Endothelial cell (in vitro differentiated cells): ENCODE data around the gene MPV17L2. TPM values are rescaled to one million over a fixed set of nuclear protein-coding genes. Genes with fewer than 3 reads are reported as not detected.

Source experiments
- DNase-seq: peaks from one replicate; pipeline ENCODE4 v3.0.0; 2021; ENCODE audit warnings: low spot score
- H3K27ac Mint-ChIP-seq: one replicate; pipeline ENCODE4 v1.8.0; 2021; ENCODE audit warnings: mixed read lengths, inconsistent platforms; ENCODE audit not compliant: unreplicated experiment
- H3K27me3 Mint-ChIP-seq: one replicate; pipeline ENCODE4 v1.8.0; 2021; ENCODE audit warnings: mild to moderate bottlenecking, moderate library complexity, mixed read lengths, inconsistent platforms; ENCODE audit not compliant: unreplicated experiment
- H3K36me3 Mint-ChIP-seq: one replicate; pipeline ENCODE4 v1.8.0; 2021; ENCODE audit warnings: mild to moderate bottlenecking, low read depth, mixed read lengths, inconsistent platforms; ENCODE audit not compliant: unreplicated experiment
- H3K4me1 Mint-ChIP-seq: one replicate; pipeline ENCODE4 v1.8.0; 2021; ENCODE audit warnings: mild to moderate bottlenecking, mixed read lengths, inconsistent platforms; ENCODE audit not compliant: unreplicated experiment
- H3K4me3 Mint-ChIP-seq: one replicate; pipeline ENCODE4 v1.8.0; 2021; ENCODE audit warnings: mild to moderate bottlenecking, mixed read lengths, inconsistent platforms; ENCODE audit not compliant: unreplicated experiment
- H3K9me3 Mint-ChIP-seq: one replicate; pipeline ENCODE4 v1.8.0; 2021; ENCODE audit warnings: mixed read lengths, inconsistent platforms; ENCODE audit not compliant: unreplicated experiment
- total RNA-seq: library from RNA; stranded (reverse); fragmentation: NEBNext Ultra II Directional; extraction: Animal tissue kit (Norgen Biotek cat#: 25700); gene quantifications from one replicate; pipeline ENCODE4 v1.2.1, GENCODE V29; 2021; ENCODE audit not compliant: unreplicated experiment
- TF ChIP-seq, protein P1 (sequence below): fragments of 200-600 bp; sonication (generic); IDR thresholded peaks from one replicate; pipeline ENCODE4 v1.5.0; 2021; ENCODE audit warnings: antibody characterized with exemption; ENCODE audit not compliant: unreplicated experiment

MPV17L2 gene
- total RNA-seq, 1 donor from 2014 or later: 17.7 TPM

GRCh38 chr19:18221815-18222725, 29.1 kb downstream of the MPV17L2 start:
- H3K4me3 Mint-ChIP-seq: no peak overlapping the region
- TF ChIP-seq, protein P1, sequence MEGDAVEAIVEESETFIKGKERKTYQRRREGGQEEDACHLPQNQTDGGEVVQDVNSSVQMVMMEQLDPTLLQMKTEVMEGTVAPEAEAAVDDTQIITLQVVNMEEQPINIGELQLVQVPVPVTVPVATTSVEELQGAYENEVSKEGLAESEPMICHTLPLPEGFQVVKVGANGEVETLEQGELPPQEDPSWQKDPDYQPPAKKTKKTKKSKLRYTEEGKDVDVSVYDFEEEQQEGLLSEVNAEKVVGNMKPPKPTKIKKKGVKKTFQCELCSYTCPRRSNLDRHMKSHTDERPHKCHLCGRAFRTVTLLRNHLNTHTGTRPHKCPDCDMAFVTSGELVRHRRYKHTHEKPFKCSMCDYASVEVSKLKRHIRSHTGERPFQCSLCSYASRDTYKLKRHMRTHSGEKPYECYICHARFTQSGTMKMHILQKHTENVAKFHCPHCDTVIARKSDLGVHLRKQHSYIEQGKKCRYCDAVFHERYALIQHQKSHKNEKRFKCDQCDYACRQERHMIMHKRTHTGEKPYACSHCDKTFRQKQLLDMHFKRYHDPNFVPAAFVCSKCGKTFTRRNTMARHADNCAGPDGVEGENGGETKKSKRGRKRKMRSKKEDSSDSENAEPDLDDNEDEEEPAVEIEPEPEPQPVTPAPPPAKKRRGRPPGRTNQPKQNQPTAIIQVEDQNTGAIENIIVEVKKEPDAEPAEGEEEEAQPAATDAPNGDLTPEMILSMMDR: no peak

GRCh38 chr19:18223860-18224524, 31.0 kb downstream of the MPV17L2 start:
- Mint-ChIP-seq H3K4me3 (peak overlapping the region; percentile 93), H3K9me3 (no peaks in the 10 kb centered on the region), H3K27me3 (peaks cover 17% of the 10 kb centered on the region), H3K4me1 (peaks cover 7% of the 10 kb centered on the region), H3K27ac (peak overlapping the region; percentile 91), H3K36me3 (no peaks in the 10 kb centered on the region)
- peak; percentile 72 for DNase-seq
- TF ChIP-seq, protein P1: no peak

More at GRCh38 chr19:18221815-18222725, 29.1 kb downstream of the MPV17L2 start:
- peaks cover 17% of the 10 kb centered on the region for H3K27me3 Mint-ChIP-seq
- H3K9me3 Mint-ChIP-seq: no peaks in the 10 kb centered on the region
- H3K27ac Mint-ChIP-seq: no peak overlapping the region
- no peak for DNase-seq
- peaks cover 7% of the 10 kb centered on the region for H3K4me1 Mint-ChIP-seq
- H3K36me3 Mint-ChIP-seq: no peaks in the 10 kb centered on the region

- Mint-ChIP-seq H3K4me1 (peaks cover 7% of the 10 kb centered on the region), H3K27ac (peak overlapping the region; percentile 91), H3K9me3 (no peaks in the 10 kb centered on the region), H3K27me3 (peaks cover 16% of the 10 kb centered on the region), H3K4me3 (peak overlapping the region; percentile 93), H3K36me3 (no peaks in the 10 kb centered on the region)
- TF ChIP-seq, protein P1: no peak
- DNase-seq: peak; percentile 98
Observed at GRCh38 chr19:18224525-18225354, 31.7 kb downstream of the MPV17L2 start.

DNA sequence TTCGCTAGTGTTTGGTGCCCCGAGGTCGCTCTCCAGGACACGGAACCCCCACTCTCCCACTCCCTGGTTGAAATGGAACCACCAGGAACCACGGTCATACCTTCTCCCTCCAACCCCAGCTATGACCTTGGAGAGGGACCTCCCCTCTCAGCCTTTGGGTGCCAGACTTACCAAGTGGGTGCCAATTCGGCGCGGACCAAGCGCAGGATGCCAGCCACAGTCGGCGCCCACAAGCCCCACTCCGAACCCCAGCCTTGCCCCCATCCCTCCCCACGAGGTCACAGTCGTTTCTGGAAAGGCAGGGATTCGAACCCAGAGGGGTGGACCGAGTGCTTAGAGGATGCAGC, 32.3 kb downstream of the MPV17L2 start:
- Mint-ChIP-seq H3K27ac (no peak overlapping the region), H3K4me3 (no peak overlapping the region), H3K9me3 (no peaks in the 10 kb centered on the region), H3K27me3 (peaks cover 16% of the 10 kb centered on the region), H3K4me1 (peaks cover 7% of the 10 kb centered on the region), H3K36me3 (no peaks in the 10 kb centered on the region)
- no peak for DNase-seq
- TF ChIP-seq, protein P1: no peak
